Endothelial cell of umbilical vein (primary cell): ENCODE data around the gene RBM27. TPM values are rescaled to one million over a fixed set of nuclear protein-coding genes. Genes with fewer than 3 reads are reported as not detected.

Experiments used
- BruUV-seq: library from RNA; stranded (reverse); fragments of 400-500 nt; replicated peaks from 2 replicates; lab custom pipeline; 2021; lab: Mats Ljungman, UMichigan
- CTCF ChIA-PET: fragments of 300-600, 350-600 bp; sonication (Branson Sonifier 250); formaldehyde crosslinking; loops from one replicate; lab custom pipeline; 2021; ENCODE audit warnings: antibody characterized with exemption, inconsistent platforms; lab: Charles Lee
- POLR2A ChIA-PET: fragments of 300-600, 350-600 bp; sonication (Branson Sonifier 250); formaldehyde crosslinking; loops from one replicate; lab custom pipeline; 2021; ENCODE audit warnings: antibody characterized with exemption, inconsistent platforms; lab: Charles Lee
- DNase-seq: peaks from one replicate; pipeline ENCODE4 v3.0.0-alpha.2; 2011; ENCODE audit warnings: low read depth, low spot score
- FAIRE-seq: peaks from 2 replicates; lab custom pipeline; 2011; peaks lifted over from hg19 to GRCh38; lab: Jason Lieb, UNC
- H2AFZ ChIP-seq: 2 replicates; pipeline ENCODE4 v1.6.0; 2012; ENCODE audit warnings: low read depth, low read length, control low read depth, inconsistent platforms
- H3K27ac ChIP-seq: 2 replicates; pipeline ENCODE4 v1.5.1; 2011; ENCODE audit warnings: low read depth, mild to moderate bottlenecking, control low read depth, low read length, moderate library complexity; ENCODE audit not compliant: insufficient read depth
- H3K27me3 ChIP-seq, 2 experiments: 2 replicates each; pipeline versions ENCODE4 v1.6.0 to v1.6.1; 2011; ENCODE audit warnings: low read length in 2 of 2, mixed read lengths in 1 of 2; ENCODE audit not compliant: control insufficient read depth in 2 of 2, insufficient read depth in 2 of 2
- H3K36me3 ChIP-seq, 2 experiments: 2 replicates in 1 of 2; 3 replicates in 1 of 2; pipeline ENCODE4 v1.5.1; 2011; ENCODE audit warnings: low read length in 2 of 2, mild to moderate bottlenecking in 1 of 2, moderate library complexity in 1 of 2; ENCODE audit not compliant: control insufficient read depth in 2 of 2, insufficient read depth in 2 of 2; ENCODE audit errors: extremely low read depth in 1 of 2
- H3K4me1 ChIP-seq: 3 replicates; pipeline ENCODE4 v1.5.1; 2011; ENCODE audit warnings: mild to moderate bottlenecking, low read length; ENCODE audit not compliant: control insufficient read depth, insufficient read depth; ENCODE audit errors: extremely low read depth
- H3K4me2 ChIP-seq: 2 replicates; pipeline ENCODE4 v1.6.1; 2011; ENCODE audit warnings: low read length, control low read depth, mixed read lengths; ENCODE audit not compliant: insufficient read depth
- H3K4me3 ChIP-seq, 3 experiments: fragments of 200-600 bp in 1 of 3; sonication (generic), shearing (Covaris generic) in 1 of 3; replicated peaks in 1 of 3; 2 replicates each; pipeline ENCODE4 v1.5.1; 2011 to 2016; ENCODE audit warnings: control low read depth in 3 of 3, low read length in 3 of 3, mild to moderate bottlenecking in 2 of 3, inconsistent platforms in 1 of 3, low read depth in 1 of 3, moderate library complexity in 1 of 3; ENCODE audit not compliant: insufficient read depth in 1 of 3
- H3K79me2 ChIP-seq: 2 replicates; pipeline ENCODE4 v1.6.0; 2012; ENCODE audit warnings: low read length, inconsistent platforms; ENCODE audit not compliant: control insufficient read depth, insufficient read depth
- H3K9ac ChIP-seq: replicated peaks from 2 replicates; pipeline ENCODE3; 2011; ENCODE audit warnings: low read length, control low read depth; ENCODE audit not compliant: insufficient read depth; ENCODE audit errors: extremely low read depth
- H3K9me1 ChIP-seq: replicated peaks from 3 replicates; pipeline ENCODE4 v1.6.0; 2011; ENCODE audit warnings: mild to moderate bottlenecking, low read length; ENCODE audit not compliant: control insufficient read depth, insufficient read depth; ENCODE audit errors: extremely low read depth
- H3K9me3 ChIP-seq: replicated peaks from 2 replicates; pipeline ENCODE4 v1.5.1; 2012; ENCODE audit warnings: low read length, inconsistent platforms; ENCODE audit not compliant: control insufficient read depth, insufficient read depth
- H4K20me1 ChIP-seq: replicated peaks from 2 replicates; pipeline ENCODE3; 2011; ENCODE audit warnings: mild to moderate bottlenecking, low read length; ENCODE audit not compliant: control insufficient read depth, insufficient read depth; ENCODE audit errors: extremely low read depth
- CTCF ChIP-seq, 2 donors: IDR thresholded peaks; 1 replicate in 1 of 2; 2 replicates in 1 of 2; pipeline ENCODE4 v1.5.1; 2011; ENCODE audit warnings: low read length in 2 of 2, mild to moderate bottlenecking in 2 of 2, moderate library complexity in 2 of 2, control low read depth in 1 of 2, inconsistent platforms in 1 of 2, low read depth in 1 of 2; ENCODE audit not compliant: insufficient read depth in 1 of 2; ENCODE audit errors: extremely low read depth in 1 of 2
- EZH2 ChIP-seq: IDR thresholded peaks from 2 replicates; pipeline ENCODE4 v1.6.1; 2012; ENCODE audit warnings: borderline replicate concordance, low read depth, mild to moderate bottlenecking, moderate library complexity, low read length, inconsistent platforms; ENCODE audit not compliant: severe bottlenecking
- FOS ChIP-seq: IDR thresholded peaks from 2 replicates; pipeline ENCODE4 v1.6.1; 2011; ENCODE audit warnings: mild to moderate bottlenecking, low read length, moderate library complexity, borderline replicate concordance; ENCODE audit not compliant: insufficient read depth
- GATA2 ChIP-seq: IDR thresholded peaks from 2 replicates; pipeline ENCODE4 v1.7.0; 2011; ENCODE audit warnings: low read depth, mild to moderate bottlenecking, moderate library complexity, mixed read lengths, low read length; ENCODE audit not compliant: insufficient read length, insufficient read depth
- JUN ChIP-seq: IDR thresholded peaks from 2 replicates; pipeline ENCODE4 v1.6.1; 2011; ENCODE audit warnings: borderline replicate concordance, low read depth; ENCODE audit not compliant: insufficient read length, insufficient read depth
- MAX ChIP-seq: IDR thresholded peaks from 2 replicates; pipeline ENCODE4 v1.6.1; 2011; ENCODE audit not compliant: insufficient read depth, insufficient read length
- MYC ChIP-seq: IDR thresholded peaks from one replicate; pipeline ENCODE4 v1.6.1; 2011; ENCODE audit warnings: mild to moderate bottlenecking, low read depth, low read length
- POLR2AphosphoS5 ChIP-seq: IDR thresholded peaks from 2 replicates; pipeline ENCODE4 v1.6.1; 2012; ENCODE audit warnings: low read depth, mild to moderate bottlenecking, control low read depth, low read length, moderate library complexity; ENCODE audit not compliant: insufficient read depth
- dilution Hi-C: fragments of 300-500 bp; cut with MboI; formaldehyde crosslinking; loops from one replicate; pipeline ENCODE4 v1.15.0; 2019; ENCODE audit warnings: low sequenced_read_pairs; ENCODE audit not compliant: extremely low pct_ligation_motif_present
- intact Hi-C: fragments of 100-400 bp; cut with micrococcal nuclease; formaldehyde crosslinking; loops from one replicate; pipeline ENCODE4 v1.10.0; 2022
- polyA plus RNA-seq, 4 experiments: library from polyadenylated mRNA; depleted of rRNA in 3 of 4; stranded (reverse) in 3 of 4; unstranded in 1 of 4; fragments of >200 nt; gene quantifications; 2 replicates each; pipeline versions ENCODE4 v1.2.1 to v1.2.3, GENCODE V29; 2011 to 2012; ENCODE audit warnings: missing spikeins in 1 of 4
- total RNA-seq: library from RNA; stranded (reverse); gene quantifications from 2 replicates; pipeline ENCODE4 v1.2.3, GENCODE V29; 2021

RBM27 gene
- total and polyA plus RNA-seq, 2 donors (not counting 3 experiments of a cell fraction or from before 2014, with no cell fraction given): 6.3 to 17.7 TPM

- Histone ChIP-seq H3K27me3 (no peaks in the 10 kb centered on the region), H2AFZ (no peak overlapping the region), H3K4me1 (no peaks in the 10 kb centered on the region), H4K20me1 (no peaks in the 10 kb centered on the region), H3K4me2 (no peak overlapping the region), H3K9me1 (no peaks in the 10 kb centered on the region), H3K27ac (no peak overlapping the region), H3K79me2 (peaks cover 36% of the 10 kb centered on the region), H3K4me3 (no peak overlapping the region), H3K9me3 (no peaks in the 10 kb centered on the region), H3K9ac (no peak overlapping the region), H3K36me3 (peaks cover 4 to 6% of the 10 kb centered on the region in 2 experiments)
- DNase-seq (no peak), FAIRE-seq (no peak)
- dilution Hi-C loops (no loop called here), intact Hi-C loops (no loop called here)
- POLR2A ChIA-PET: no interaction called here
- TF ChIP-seq MAX: no peak
- TF ChIP-seq POLR2AphosphoS5: no peak
- no peak for TF ChIP-seq JUN
- no peak for TF ChIP-seq GATA2
- CTCF ChIA-PET: no interaction called here
- no TSS peak for BruUV-seq
Observed at GRCh38 chr5:146221234-146221633, 17.8 kb downstream of the RBM27 start.

DNA sequence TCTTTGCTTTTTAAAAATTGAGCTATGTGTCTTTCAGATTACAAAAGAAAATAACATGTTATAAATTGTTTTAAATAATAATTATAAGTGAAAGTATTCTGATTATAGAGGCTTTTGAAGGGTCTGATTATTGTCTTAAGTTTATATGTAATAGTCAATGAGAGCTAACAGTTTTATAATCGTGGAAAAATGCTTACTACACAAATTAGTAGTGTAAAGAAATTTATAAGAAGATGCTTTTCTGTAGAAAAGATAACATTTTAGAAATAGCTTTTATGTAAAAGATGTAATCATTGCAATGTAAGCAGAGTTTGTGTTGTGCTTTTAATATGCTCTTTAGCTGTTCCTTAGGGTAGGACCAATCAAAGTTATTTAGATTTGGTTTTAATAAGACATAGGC, 18.6 kb downstream of the RBM27 start:
- no peak for TF ChIP-seq EZH2
- no peak for TF ChIP-seq MYC
- no peak for TF ChIP-seq FOS
- no peak for TF ChIP-seq CTCF (IDR thresholded peaks at IDR 0.05; ENCODE audit: extremely low read depth in 1 of 2, insufficient read depth in 1 of 2, low read depth in 1 of 2, low read length in 2 of 2)
- TF ChIP-seq MAX: no peak
- Histone ChIP-seq H3K36me3 (peaks cover 4 to 6% of the 10 kb centered on the region in 2 experiments), H3K9ac (no peak overlapping the region), H3K9me3 (no peaks in the 10 kb centered on the region), H3K79me2 (peaks cover 32% of the 10 kb centered on the region), H3K9me1 (no peaks in the 10 kb centered on the region), H2AFZ (no peak overlapping the region), H3K4me2 (no peak overlapping the region), H3K27ac (no peak overlapping the region), H3K4me3 (no peak overlapping the region), H4K20me1 (peaks cover 3% of the 10 kb centered on the region), H3K27me3 (no peaks in the 10 kb centered on the region), H3K4me1 (no peaks in the 10 kb centered on the region)
- intact Hi-C loops (no loop called here), dilution Hi-C loops (no loop called here)
- BruUV-seq: no TSS peak
- FAIRE-seq: no peak
- CTCF ChIA-PET: interaction anchor here (1.3 kb wide), 1 partner anchor 12 kb away, joined by 3 read pairs; no protein-coding TSS in a partner anchor
- POLR2A ChIA-PET: no interaction called here
- no peak for DNase-seq
